Activated CD4-positive, alpha-beta T cell treated with anti-CD3 and anti-CD28 coated beads, Interleukin-2, amount 50 U/mL, for 48 hours (primary cell): ENCODE data around the gene ITGBL1.

Experiments
- DNase-seq, 2 experiments: peaks; one replicate each; pipeline ENCODE4 v3.0.0-alpha.2; 2020

ITGBL1 gene

DNA sequence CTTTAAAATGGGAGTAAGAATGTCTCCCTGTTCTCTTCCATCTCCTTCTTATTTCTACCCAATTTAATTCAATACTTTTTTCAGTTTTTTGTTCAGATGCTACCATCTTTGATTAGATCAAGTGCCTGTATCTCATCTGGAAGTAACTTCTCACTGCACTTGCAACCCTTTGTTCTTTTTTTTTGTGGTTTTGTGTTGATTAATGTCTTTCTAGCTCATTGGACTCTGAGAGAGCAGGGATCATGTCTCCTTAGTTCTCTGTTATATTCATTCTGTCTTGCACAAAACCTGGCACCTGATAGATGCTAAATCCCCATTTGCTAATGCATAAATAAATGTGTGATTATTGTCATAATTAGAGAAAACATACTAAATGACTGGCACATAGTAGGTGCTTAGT is 834 bp upstream of the ITGBL1 start:
- no peak for DNase-seq

- DNase-seq, result no peak
Measured at GRCh38 chr13:101453784-101454201, 1.3 kb downstream of the ITGBL1 start.

GRCh38 chr13:101454767-101455166 is 2.3 kb downstream of the ITGBL1 start:
- DNase-seq, result no peak

- DNase-seq, result no peak
Measured at GRCh38 chr13:101455863-101456262, 3.4 kb downstream of the ITGBL1 start.

GRCh38 chr13:101457176-101457575 is 4.7 kb downstream of the ITGBL1 start:
- no peak for DNase-seq

- no peak for DNase-seq
Measured at GRCh38 chr13:101465877-101466276, 13.4 kb downstream of the ITGBL1 start.

DNA sequence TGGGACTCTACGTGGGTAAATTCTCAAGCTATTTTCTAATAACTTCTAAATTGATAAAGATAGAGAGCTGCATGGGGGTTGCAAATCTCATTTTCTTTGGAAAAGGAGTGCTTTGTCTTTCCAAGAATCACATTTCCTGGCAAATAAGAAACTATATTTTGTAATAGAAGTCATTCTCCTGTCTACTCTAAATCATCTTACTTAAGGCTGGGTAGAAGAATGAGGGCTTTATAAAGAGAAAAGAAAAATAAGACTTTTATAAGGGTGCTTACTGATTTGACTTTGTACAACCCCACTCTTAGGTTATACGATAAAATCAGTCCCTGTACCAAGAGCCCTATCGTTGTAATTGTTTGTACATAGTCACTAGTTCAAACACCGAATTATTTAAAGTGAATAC is 14.9 kb downstream of the ITGBL1 start:
- DNase-seq, result no peak

DNA sequence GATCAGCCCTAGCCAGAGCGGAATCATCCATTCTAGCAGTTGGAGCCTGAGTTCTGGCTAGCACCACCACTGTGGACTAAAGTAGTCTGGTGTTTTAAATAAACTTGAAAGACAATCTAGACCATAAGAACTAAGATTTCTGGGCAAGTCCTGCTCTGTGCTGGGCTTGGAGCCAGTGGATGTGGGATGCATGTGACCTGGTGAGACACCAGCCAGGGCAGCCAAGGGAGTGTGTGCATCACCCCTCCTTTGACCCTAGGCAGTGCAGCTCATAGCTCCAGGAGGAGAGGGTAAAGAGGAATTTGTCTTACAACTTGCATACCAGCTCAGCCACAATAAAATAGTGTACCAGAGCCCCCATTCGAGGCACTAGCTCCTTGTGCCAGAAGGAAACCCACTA is 21.0 kb downstream of the ITGBL1 start:
- DNase-seq, result no peak

DNA sequence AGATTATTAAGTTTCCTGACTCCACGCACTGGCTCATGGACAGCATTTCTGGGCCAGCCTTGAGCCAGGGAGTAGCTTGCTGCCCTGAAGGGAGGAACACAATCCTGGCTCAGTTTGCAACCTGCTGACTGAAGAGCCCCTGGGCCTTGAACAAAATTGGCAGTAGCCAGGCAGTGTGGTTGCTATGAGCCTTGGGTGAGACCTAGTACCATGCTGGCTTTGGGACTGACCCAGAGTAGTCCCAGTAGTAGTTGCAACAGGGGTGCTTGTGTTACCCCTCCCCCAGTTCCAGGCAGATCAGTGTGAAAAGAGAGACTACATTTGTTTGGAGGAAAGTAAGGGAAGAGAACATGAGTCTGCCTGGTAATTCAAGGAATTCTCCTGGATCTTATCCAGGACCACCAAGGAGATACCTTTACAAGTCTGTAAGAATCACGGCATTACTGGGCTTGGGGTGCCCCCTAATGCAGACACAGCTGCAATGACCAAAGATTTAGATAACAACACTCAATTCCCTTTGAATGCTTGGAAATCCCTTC is 22.0 kb downstream of the ITGBL1 start:
- DNase-seq, result no peak

DNA sequence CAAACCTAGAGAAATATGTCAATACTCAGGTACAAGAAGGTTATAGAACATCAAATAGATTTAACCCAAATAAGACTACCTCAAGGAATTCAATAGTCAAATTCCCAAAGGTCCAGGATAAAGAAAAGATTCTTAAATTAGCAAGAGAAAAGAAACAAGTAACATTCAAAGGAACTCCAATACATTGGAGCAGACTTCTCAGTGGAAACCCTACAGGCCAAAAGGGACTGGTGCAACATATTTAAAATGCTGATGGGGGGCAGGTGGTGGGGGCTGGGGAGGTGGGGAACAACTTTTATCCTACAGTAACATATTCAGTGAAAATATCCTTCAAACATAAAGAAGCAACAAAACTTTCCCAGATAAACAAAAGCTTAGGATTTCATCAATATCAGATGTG is 23.1 kb downstream of the ITGBL1 start:
- no peak for DNase-seq

GRCh38 chr13:101481421-101481820 is 28.9 kb downstream of the ITGBL1 start:
- no peak for DNase-seq

DNA sequence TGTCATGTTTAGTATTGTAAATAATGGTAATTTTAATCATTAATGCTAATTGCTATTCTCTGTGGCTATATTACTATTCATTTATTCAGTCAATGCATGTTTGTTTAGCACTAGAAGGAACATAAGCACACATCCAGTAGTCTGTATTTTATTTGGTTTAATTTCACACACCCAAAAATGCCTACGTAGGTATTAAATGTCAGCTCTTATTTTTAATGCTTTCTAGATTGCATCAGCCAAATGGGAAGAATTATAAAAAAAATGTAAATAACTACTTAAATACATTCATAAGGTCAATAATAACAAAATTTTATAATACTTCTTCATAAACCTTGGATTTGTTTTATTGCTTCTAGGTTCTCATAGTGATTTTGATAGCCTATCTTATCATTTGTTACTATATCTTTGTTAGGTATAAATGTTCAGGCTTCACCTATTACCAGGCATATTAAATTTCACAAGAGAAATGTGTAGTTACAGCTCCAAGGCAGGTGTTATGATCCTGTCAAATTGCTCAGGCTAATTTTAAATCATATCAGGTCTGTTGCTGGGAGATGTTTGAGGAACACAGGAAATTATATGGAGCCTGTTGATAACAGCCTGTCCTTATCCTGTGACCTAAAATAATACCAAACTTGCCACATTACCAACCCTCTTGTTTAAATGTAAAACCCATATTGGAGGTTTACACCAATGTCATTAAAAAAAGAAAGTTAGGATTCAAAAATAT is 34.4 kb downstream of the ITGBL1 start:
- no peak for DNase-seq

- DNase-seq, result no peak
Measured at GRCh38 chr13:101487438-101487830, 35.0 kb downstream of the ITGBL1 start.

DNA sequence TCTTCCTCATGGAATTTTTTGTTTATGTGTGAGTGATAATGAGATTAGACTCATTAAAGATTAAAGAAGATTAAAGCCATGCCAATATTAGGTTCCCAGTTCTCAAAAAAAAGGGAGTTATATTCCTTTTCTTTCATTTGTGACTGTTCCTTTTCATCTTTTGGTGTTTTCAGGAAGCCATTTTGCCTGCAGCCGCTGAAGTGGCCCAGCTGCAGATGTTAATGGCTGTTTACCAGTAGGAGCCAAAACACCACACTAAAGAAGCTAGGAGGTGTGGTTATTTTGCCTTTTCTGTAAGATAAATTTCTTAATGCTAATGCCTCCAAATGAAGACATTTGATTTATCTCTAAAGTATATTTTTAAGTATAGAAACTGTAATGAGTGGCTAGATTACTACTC is 36.3 kb downstream of the ITGBL1 start:
- DNase-seq, result no peak

DNA sequence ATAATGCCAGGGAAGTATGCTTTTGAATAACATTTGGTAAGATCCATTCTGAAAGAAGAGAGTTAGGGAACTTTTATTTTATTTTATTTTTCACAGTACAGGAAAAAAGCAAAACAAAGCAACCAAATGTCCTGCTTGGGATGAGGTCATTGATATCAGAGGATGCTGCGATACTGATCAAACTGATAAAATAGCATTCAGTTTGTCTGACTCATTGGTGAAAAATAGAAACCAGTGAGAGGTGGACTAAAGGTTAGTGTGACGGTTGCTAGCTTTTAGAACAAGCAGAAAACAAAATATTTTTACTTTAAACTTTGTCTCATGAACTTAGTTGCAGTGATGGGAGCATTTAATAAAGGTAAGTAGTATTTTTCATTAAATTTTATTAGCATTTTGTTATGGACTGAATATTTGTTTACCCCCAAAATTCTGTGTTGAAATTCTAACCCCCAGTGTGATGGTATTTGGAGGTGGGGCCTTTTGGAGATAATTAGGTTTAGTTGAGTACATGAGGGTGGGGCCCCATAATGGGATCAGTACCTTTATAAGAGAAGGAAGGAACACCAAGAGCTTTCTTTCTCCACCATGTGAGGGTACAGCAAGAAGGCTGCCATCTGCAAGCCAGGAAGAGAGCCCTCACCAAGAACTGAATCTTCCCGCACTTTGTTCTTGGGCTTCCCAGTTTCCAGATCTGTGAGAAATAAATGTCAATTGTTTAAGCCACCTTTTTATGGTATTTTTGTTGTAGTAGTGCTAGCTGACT is 37.3 kb downstream of the ITGBL1 start:
- no peak for DNase-seq

- no peak for DNase-seq
Measured at GRCh38 chr13:101490406-101491015, 38.0 kb downstream of the ITGBL1 start.

DNA sequence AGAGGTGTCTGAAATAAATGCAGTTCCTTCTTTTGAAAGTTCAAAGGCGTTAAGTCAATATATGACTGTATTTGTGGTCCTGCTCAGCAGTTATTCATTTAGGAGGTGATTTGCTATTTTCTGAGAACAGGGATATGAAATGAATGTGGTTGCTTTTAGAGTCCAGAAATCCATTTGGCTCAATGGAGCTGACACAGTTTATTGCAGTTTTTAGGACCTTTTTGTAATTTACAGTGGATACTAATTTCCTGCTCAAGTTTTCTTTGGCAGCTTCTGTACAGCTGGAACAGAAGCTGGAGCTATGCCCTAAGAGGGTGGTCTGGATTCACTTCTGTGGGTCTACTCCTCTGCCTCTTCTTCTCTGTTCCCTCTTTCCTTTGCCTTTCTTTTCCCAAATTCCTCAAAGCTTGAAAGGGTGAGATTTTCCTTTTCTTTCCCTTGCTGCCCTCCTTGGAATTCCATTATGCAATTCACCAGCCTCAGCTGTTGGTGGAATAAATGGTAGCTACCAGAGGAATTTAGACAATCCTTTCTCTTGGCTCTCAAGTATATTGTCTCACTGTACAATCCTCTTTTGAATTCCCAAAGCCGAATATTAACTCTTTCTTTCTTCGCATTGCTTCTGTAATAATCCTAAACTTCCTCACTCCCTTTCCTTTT is 39.9 kb downstream of the ITGBL1 start:
- no peak for DNase-seq

- DNase-seq, result no peak
Measured at GRCh38 chr13:101493541-101493940, 41.1 kb downstream of the ITGBL1 start.

DNA sequence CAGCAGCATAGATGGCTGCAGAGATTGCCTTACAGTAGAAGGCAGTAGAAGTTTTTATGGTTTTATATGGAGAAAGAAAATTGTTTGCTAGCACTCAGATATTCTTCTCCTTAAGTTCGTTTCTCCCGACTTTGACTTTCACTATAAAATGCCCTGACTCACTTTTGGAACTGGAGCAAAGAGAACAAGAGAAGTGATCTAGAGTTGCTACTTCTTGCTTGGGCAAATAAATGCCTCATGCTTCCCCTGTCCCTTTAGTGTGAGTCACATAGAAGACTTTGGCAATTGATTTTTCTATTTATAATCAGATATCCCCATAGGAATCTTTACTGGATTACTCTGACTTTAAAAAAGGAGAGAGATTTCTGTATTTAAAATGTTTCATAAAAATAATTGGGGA is 46.9 kb downstream of the ITGBL1 start:
- DNase-seq, result no peak

- no peak for DNase-seq
Measured at GRCh38 chr13:101502618-101503017, 50.1 kb downstream of the ITGBL1 start.

DNA sequence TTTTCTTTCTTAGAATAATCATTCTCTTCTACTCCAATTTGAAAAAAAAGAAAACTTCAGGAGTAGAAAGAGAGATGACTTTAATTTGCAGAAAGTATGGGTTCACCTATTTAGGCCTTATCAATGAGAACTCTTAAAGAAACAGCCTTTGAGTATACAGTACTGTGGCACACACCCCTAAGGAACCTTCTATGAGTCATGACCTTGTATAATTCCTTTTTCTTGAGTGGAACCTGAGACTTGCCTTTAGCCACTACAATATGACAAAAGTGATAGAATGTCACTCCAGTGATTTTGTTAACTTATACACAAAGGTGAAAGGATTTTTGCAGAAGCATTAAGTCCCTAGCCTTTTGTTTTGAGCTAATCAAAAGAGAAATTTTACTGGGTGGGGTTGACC is 58.7 kb downstream of the ITGBL1 start:
- DNase-seq, result no peak

- DNase-seq, result no peak
Measured at GRCh38 chr13:101511766-101512165, 59.3 kb downstream of the ITGBL1 start.

DNA sequence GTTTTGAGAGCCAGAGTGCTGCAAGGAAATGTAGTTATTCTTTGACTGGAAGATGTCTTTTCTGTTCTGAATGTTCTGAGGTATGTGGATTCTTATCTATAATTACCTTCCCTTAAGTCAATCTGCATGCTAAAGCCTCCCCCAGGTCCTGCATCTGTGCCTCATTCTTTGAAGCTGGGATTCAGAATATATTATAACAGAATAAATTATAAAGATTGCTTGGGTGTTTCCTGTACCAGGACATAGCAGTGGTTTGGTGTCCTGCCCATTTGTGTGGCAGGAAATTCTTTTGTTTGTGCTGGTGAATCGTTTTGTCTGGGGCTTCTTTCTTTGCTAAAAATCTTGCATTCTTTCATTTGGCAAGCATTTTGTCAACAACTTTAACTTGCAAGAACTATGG is 60.2 kb downstream of the ITGBL1 start:
- no peak for DNase-seq
